H1 (cell line): ENCODE measurements around the gene RAET1L. TPM values are rescaled to one million over a fixed set of nuclear protein-coding genes. Genes with fewer than 3 reads are reported as not detected.
"Not testable (repeated sequence)": the region's sequence is repeated elsewhere in the genome, so short reads cannot be mapped to it uniquely, and the experiment has no call there.

Experiments used
- CTCF ChIA-PET: fragments of 300-600 bp; sonication (Branson Sonifier 250); formaldehyde crosslinking; loops from one replicate; lab custom pipeline; 2021; ENCODE audit not compliant: partially characterized antibody; lab: Charles Lee
- POLR2A ChIA-PET: fragments of 300-600 bp; sonication (Branson Sonifier 250); formaldehyde crosslinking; loops from one replicate; lab custom pipeline; 2021; ENCODE audit warnings: inconsistent platforms; ENCODE audit not compliant: partially characterized antibody; lab: Charles Lee
- DNase-seq, 2 experiments: peaks; one replicate each; pipeline versions ENCODE4 v3.0.0 to v3.0.0-alpha.2; 2010 to 2022; ENCODE audit warnings: low spot score in 2 of 2, low read depth in 1 of 2, mixed read lengths in 1 of 2
- FAIRE-seq: peaks from 2 replicates; lab custom pipeline; 2011; peaks lifted over from hg19 to GRCh38; lab: Jason Lieb, UNC
- H2AFZ ChIP-seq: 2 replicates; pipeline ENCODE4 v1.8.1; 2012; ENCODE audit warnings: low read length, inconsistent platforms
- H2AK5ac ChIP-seq: 2 replicates; pipeline ENCODE4 v1.6.1; 2013; ENCODE audit warnings: low read depth, low read length
- H2BK120ac ChIP-seq: replicated peaks from 2 replicates; pipeline ENCODE3; 2013; ENCODE audit warnings: low read depth, low read length, inconsistent platforms
- H2BK12ac ChIP-seq: 2 replicates; pipeline ENCODE4 v1.6.1; 2013; ENCODE audit warnings: low read depth, low read length
- H2BK15ac ChIP-seq: 2 replicates; pipeline ENCODE4 v1.6.1; 2013; ENCODE audit warnings: low read length
- H2BK20ac ChIP-seq: 2 replicates; pipeline ENCODE4 v1.6.1; 2013; ENCODE audit warnings: low read length
- H2BK5ac ChIP-seq: 2 replicates; pipeline ENCODE4 v1.6.1; 2013; ENCODE audit warnings: low read depth, low read length
- H3K14ac ChIP-seq: 2 replicates; pipeline ENCODE4 v1.6.1; 2013; ENCODE audit warnings: inconsistent platforms; ENCODE audit not compliant: insufficient read length
- H3K18ac ChIP-seq: 2 replicates; pipeline ENCODE4 v1.6.1; 2013; ENCODE audit warnings: low read length; ENCODE audit errors: extremely low read depth
- H3K23ac ChIP-seq: 2 replicates; pipeline ENCODE4 v1.6.1; 2013; ENCODE audit warnings: inconsistent platforms; ENCODE audit not compliant: insufficient read length
- H3K23me2 ChIP-seq: 2 replicates; pipeline ENCODE4 v1.6.1; 2013; ENCODE audit warnings: low read depth, low read length
- H3K27ac ChIP-seq: 2 replicates; pipeline ENCODE4 v1.6.1; 2011; ENCODE audit warnings: low read depth, low read length, inconsistent platforms
- H3K27me3 ChIP-seq, 4 experiments: replicated peaks in 1 of 4; 1 replicate in 1 of 4; 2 replicates in 3 of 4; pipeline versions ENCODE4 v1.6.1 to v1.8.1; 2011 to 2013; ENCODE audit warnings: low read length in 3 of 4, mild to moderate bottlenecking in 3 of 4, inconsistent platforms in 2 of 4, mixed read lengths in 2 of 4, moderate library complexity in 1 of 4; ENCODE audit not compliant: control insufficient read depth in 3 of 4, insufficient read depth in 3 of 4; ENCODE audit errors: extremely low read depth in 1 of 4
- H3K36me3 ChIP-seq, 4 experiments: 2 replicates each; pipeline versions ENCODE4 v1.6.1 to v1.8.1; 2011 to 2013; ENCODE audit warnings: mild to moderate bottlenecking in 4 of 4, low read length in 3 of 4, moderate library complexity in 2 of 4, control low read depth in 1 of 4, inconsistent platforms in 1 of 4; ENCODE audit not compliant: insufficient read depth in 4 of 4, control insufficient read depth in 2 of 4
- H3K4ac ChIP-seq: replicated peaks from 2 replicates; pipeline ENCODE3; 2013; ENCODE audit warnings: low read length, low read depth, mixed read lengths, inconsistent platforms; ENCODE audit not compliant: insufficient read length
- H3K4me1 ChIP-seq, 4 experiments: replicated peaks in 1 of 4; 1 replicate in 1 of 4; 2 replicates in 3 of 4; pipeline versions ENCODE4 v1.6.1 to v1.8.1; 2011 to 2013; ENCODE audit warnings: low read length in 3 of 4, inconsistent platforms in 2 of 4, mixed read lengths in 1 of 4; ENCODE audit not compliant: insufficient read depth in 4 of 4, control insufficient read depth in 3 of 4
- H3K4me2 ChIP-seq, 2 experiments: 2 replicates each; pipeline versions ENCODE4 v1.6.1 to v1.8.1; 2011 to 2013; ENCODE audit warnings: low read depth in 2 of 2, low read length in 2 of 2, control low read depth in 1 of 2, inconsistent platforms in 1 of 2, mild to moderate bottlenecking in 1 of 2; ENCODE audit not compliant: insufficient read depth in 1 of 2
- H3K4me3 ChIP-seq, 4 experiments: fragments of 200-600, 300-600 bp in 1 of 4; sonication (generic), shearing (Covaris generic), sonication (Bioruptor Twin) in 1 of 4; 2 replicates each; pipeline versions ENCODE4 v1.5.1 to v1.8.1; 2011 to 2016; ENCODE audit warnings: low read length in 4 of 4, low read depth in 3 of 4, control low read depth in 2 of 4, inconsistent platforms in 2 of 4, mild to moderate bottlenecking in 2 of 4, mixed read lengths in 1 of 4, moderate library complexity in 1 of 4; ENCODE audit not compliant: insufficient read depth in 2 of 4; ENCODE audit errors: extremely low read depth in 1 of 4
- H3K56ac ChIP-seq: replicated peaks from 2 replicates; pipeline ENCODE3; 2013; ENCODE audit warnings: low read depth, mild to moderate bottlenecking, mixed read lengths, low read length, inconsistent platforms; ENCODE audit not compliant: insufficient read length
- H3K79me1 ChIP-seq: 2 replicates; pipeline ENCODE4 v1.6.1; 2013; ENCODE audit warnings: low read depth, low read length, control low read depth
- H3K79me2 ChIP-seq, 2 experiments: 2 replicates each; pipeline versions ENCODE4 v1.6.1 to v1.8.1; 2012 to 2013; ENCODE audit warnings: low read length in 2 of 2, mild to moderate bottlenecking in 2 of 2, inconsistent platforms in 1 of 2; ENCODE audit not compliant: insufficient read depth in 2 of 2, control insufficient read depth in 1 of 2
- H3K9ac ChIP-seq, 4 experiments: replicated peaks in 1 of 4; 1 replicate in 1 of 4; 2 replicates in 3 of 4; pipeline versions ENCODE4 v1.6.1 to v1.8.1; 2011 to 2013; ENCODE audit warnings: low read depth in 3 of 4, low read length in 3 of 4, control low read depth in 2 of 4, mild to moderate bottlenecking in 2 of 4, moderate library complexity in 2 of 4, inconsistent platforms in 1 of 4; ENCODE audit errors: extremely low read depth in 1 of 4
- H3K9me3 ChIP-seq, 2 experiments: 2 replicates each; pipeline versions ENCODE4 v1.6.1 to v1.8.1; 2012 to 2013; ENCODE audit warnings: mild to moderate bottlenecking in 2 of 2, moderate library complexity in 2 of 2, control low read depth in 1 of 2, inconsistent platforms in 1 of 2, low read depth in 1 of 2, low read length in 1 of 2, mixed read lengths in 1 of 2; ENCODE audit not compliant: insufficient read depth in 2 of 2
- H4K20me1 ChIP-seq, 2 experiments: replicated peaks in 1 of 2; 2 replicates each; pipeline versions ENCODE3 to v1.8.1; 2011 to 2013; ENCODE audit warnings: inconsistent platforms in 2 of 2, low read length in 2 of 2, mild to moderate bottlenecking in 1 of 2; ENCODE audit not compliant: insufficient read depth in 2 of 2, control insufficient read depth in 1 of 2
- H4K5ac ChIP-seq: 2 replicates; pipeline ENCODE4 v1.6.1; 2013; ENCODE audit warnings: low read length, low read depth, mixed read lengths, inconsistent platforms; ENCODE audit not compliant: insufficient read length
- H4K8ac ChIP-seq: 2 replicates; pipeline ENCODE4 v1.8.0; 2013; ENCODE audit warnings: mild to moderate bottlenecking, moderate library complexity, low read length, inconsistent platforms; ENCODE audit not compliant: insufficient read depth; ENCODE audit errors: extremely low read depth
- H4K91ac ChIP-seq: replicated peaks from 2 replicates; pipeline ENCODE3; 2013; ENCODE audit warnings: low read length, mixed read lengths, inconsistent platforms; ENCODE audit not compliant: insufficient read length
- EZH2 ChIP-seq: fragments of 200-600 bp; sonication (generic); IDR thresholded peaks from 2 replicates; pipeline ENCODE4 v1.7.1; 2012; ENCODE audit warnings: low read depth, mild to moderate bottlenecking, moderate library complexity, low read length, inconsistent platforms; ENCODE audit not compliant: severe bottlenecking
- WGBS, 2 experiments: shearing (Covaris generic) in 1 of 2; methylation state at CpG; one replicate each; pipeline versions ENCODE4 v1.1.6 to v1.1.7; 2013 to 2015; ENCODE audit warnings: low lambda C conversion rate in 2 of 2, mixed read lengths in 2 of 2, inconsistent platforms in 1 of 2, low coverage in 1 of 2, missing lambda C conversion rate in 1 of 2; ENCODE audit not compliant: insufficient replicate concordance in 2 of 2, insufficient coverage in 1 of 2, insufficient read length in 1 of 2; ENCODE audit errors: extremely low coverage in 1 of 2, missing lambda C conversion rate in 1 of 2; 5-methylcytosine and 5-hydroxymethylcytosine counted together
- polyA plus RNA-seq, 7 experiments: library from polyadenylated mRNA; depleted of rRNA in 3 of 7; stranded (reverse) in 5 of 7; unstranded in 2 of 7; fragments of >200 nt in 5 of 7; fragments of 200-250 nt in 2 of 7; gene quantifications; 1 replicate in 5 of 7; 2 replicates in 1 of 7; 4 replicates in 1 of 7; pipeline versions ENCODE4 v1.2.1 to v1.2.3, GENCODE V29; 2011 to 2013; ENCODE audit warnings: missing spikeins in 2 of 7, mixed read lengths in 2 of 7
- total RNA-seq: library from RNA; stranded (reverse); fragmentation: NEBNext Ultra II Directional; extraction: Animal tissue kit (Norgen Biotek cat#: 25700); gene quantifications from 2 replicates; pipeline ENCODE4 v1.2.1, GENCODE V29; 2021

Gene RAET1L
- total and polyA plus RNA-seq, 2 of the 8 experiments (the other 6 are each of a cell fraction or from before 2014, with no cell fraction given): not detected

DNA sequence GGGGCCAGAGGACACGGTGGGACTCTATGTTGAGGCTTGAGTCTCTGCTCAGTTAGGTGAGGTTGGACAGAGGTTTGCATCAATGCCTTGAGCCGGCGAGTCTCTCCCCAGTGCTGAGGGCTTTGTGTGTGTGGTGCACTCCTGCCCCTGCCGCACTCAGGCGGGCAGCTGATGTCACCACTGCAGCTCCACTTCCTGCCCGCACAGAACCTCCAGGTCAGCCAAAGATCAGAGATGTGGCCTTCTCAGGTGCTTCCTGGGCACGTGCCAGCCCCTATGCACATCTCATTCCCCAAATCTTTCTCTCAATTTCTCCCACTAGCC is 33.9 kb downstream of the RAET1L start:
- 2% methylated on average over 7 of the region's 7 CpGs; no CpG with 5 or more reads in 1 of the 2 experiments for WGBS, 2 experiments
- not testable (repeated sequence) for H3K4ac ChIP-seq, H3K27ac ChIP-seq, H3K79me2 ChIP-seq, H4K8ac ChIP-seq
- H4K20me1 ChIP-seq: peaks cover 8 to 15% of the 10 kb centered on the region in 2 experiments
- TF ChIP-seq EZH2: peak; percentile 31
- TF ChIP-seq, all 59 proteins: peak for 1; not testable (repeated sequence) for 58
- DNase-seq, H3K23me2 ChIP-seq, H4K91ac ChIP-seq, H3K79me1 ChIP-seq, H2BK20ac ChIP-seq, H3K9me3 ChIP-seq, H3K23ac ChIP-seq, H2BK5ac ChIP-seq, FAIRE-seq, H4K5ac ChIP-seq, H2BK15ac ChIP-seq, H2AK5ac ChIP-seq, H3K36me3 ChIP-seq, H2BK12ac ChIP-seq, H3K14ac ChIP-seq, H2BK120ac ChIP-seq, H2AFZ ChIP-seq, H3K56ac ChIP-seq, H3K9ac ChIP-seq: not testable (repeated sequence)
- peak overlapping the region in 3 of 4 experiments; percentile 22 to 53 (median 36); a peak in 5 of 8 replicates for H3K4me3 ChIP-seq
- peak overlapping the region; percentile 48; the same call in 1 of the 2 replicates for H3K18ac ChIP-seq
- H3K27me3 ChIP-seq: peaks cover 62 to 88% (median 79%) of the 10 kb centered on the region in 4 experiments
- CTCF ChIA-PET: interaction anchor here (0.7 to 3.6 kb wide), 5 partner anchors 13 to 41 kb away, joined by 3 to 20 read pairs (median 4); no protein-coding TSS in a partner anchor
- peak overlapping the region; percentile 62 to 77 for H3K4me2 ChIP-seq
- peaks cover 2 to 21% (median 15%) of the 10 kb centered on the region in 4 experiments for H3K4me1 ChIP-seq
- POLR2A ChIA-PET: interaction anchor here (1.4 kb wide), 1 partner anchor 28 kb away, joined by 4 read pairs; the partner anchor contains the start of gene ULBP1
